HepG2 (cell line): Measurements from ENCODE around the gene KCNJ8. TPM values are rescaled to one million over a fixed set of nuclear protein-coding genes. Genes with fewer than 3 reads are reported as not detected.

ENCODE experiments used
- ATAC-seq: fragments of 200-7000 bp; cut with Tn5 transposase; 3 replicates; pipeline ENCODE4 v1.9.1; 2020; ENCODE audit warnings: mild to moderate bottlenecking, moderate library complexity
- BruUV-seq: library from RNA; stranded (reverse); fragments of 400-500 nt; replicated peaks from 2 replicates; lab custom pipeline; 2021; lab: Mats Ljungman, UMichigan
- CTCF ChIA-PET: fragments of 300-600 bp; formaldehyde crosslinking; extraction: SDS; loops from one replicate; lab custom pipeline; 2021; ENCODE audit warnings: low total read pairs, inconsistent platforms, low intra/inter-chr PET ratio; lab: Yijun Ruan, JAX
- POLR2A ChIA-PET: fragments of 350-600 bp; sonication (Branson Sonifier 250); formaldehyde crosslinking; loops from one replicate; lab custom pipeline; 2020; ENCODE audit warnings: antibody characterized with exemption, inconsistent platforms; lab: Yijun Ruan, JAX
- DNase-seq: peaks from one replicate; pipeline ENCODE4 v3.0.0-alpha.2; 2015; ENCODE audit warnings: low spot score
- FAIRE-seq: peaks from 3 replicates; lab custom pipeline; 2011; peaks lifted over from hg19 to GRCh38; lab: Jason Lieb, UNC
- H2AFZ ChIP-seq: one replicate; pipeline ENCODE4 v1.6.1; 2011; ENCODE audit warnings: low read length, inconsistent platforms
- H3K27ac ChIP-seq: fragments of 300-600 bp; 3 replicates; pipeline ENCODE4 v1.8.0; 2011; ENCODE audit warnings: mixed run types, mild to moderate bottlenecking, mixed read lengths, low read length, inconsistent platforms; ENCODE audit not compliant: insufficient read depth; ENCODE audit errors: extremely low read length
- H3K27me3 ChIP-seq, 2 experiments: fragments of 200-600 bp in 1 of 2; 2 replicates in 1 of 2; 3 replicates in 1 of 2; pipeline versions ENCODE4 v1.6.0 to v1.8.0; 2011; ENCODE audit warnings: low read length in 2 of 2, mild to moderate bottlenecking in 2 of 2, moderate library complexity in 2 of 2, inconsistent platforms in 1 of 2; ENCODE audit not compliant: insufficient read depth in 2 of 2, control insufficient read depth in 1 of 2
- H3K36me3 ChIP-seq, 2 experiments: fragments of 200-600 bp in 1 of 2; replicated peaks in 1 of 2; 2 replicates in 1 of 2; 3 replicates in 1 of 2; pipeline versions ENCODE4 v1.5.1 to v1.8.0; 2011; ENCODE audit warnings: low read length in 2 of 2, inconsistent platforms in 1 of 2; ENCODE audit not compliant: insufficient read depth in 2 of 2, control insufficient read depth in 1 of 2
- H3K4me1 ChIP-seq: 2 replicates; pipeline ENCODE4 v1.5.1; 2012; ENCODE audit warnings: low read length, inconsistent platforms; ENCODE audit not compliant: insufficient read depth
- H3K4me2 ChIP-seq: 2 replicates; pipeline ENCODE4 v1.6.0; 2011; ENCODE audit warnings: low read depth, low read length, inconsistent platforms
- H3K4me3 ChIP-seq, 3 experiments: fragments of 200-600 bp in 1 of 3; sonication (generic), shearing (Covaris generic) in 1 of 3; replicated peaks in 1 of 3; 2 replicates each; pipeline ENCODE4 v1.5.1; 2011 to 2016; ENCODE audit warnings: low read length in 3 of 3, inconsistent platforms in 2 of 3, low read depth in 2 of 3, mild to moderate bottlenecking in 2 of 3, control low read depth in 1 of 3, mixed read lengths in 1 of 3; ENCODE audit not compliant: insufficient read depth in 1 of 3
- H3K79me2 ChIP-seq: one replicate; pipeline ENCODE4 v1.6.1; 2011; ENCODE audit warnings: low read length, inconsistent platforms; ENCODE audit not compliant: insufficient read depth
- H3K9ac ChIP-seq: 2 replicates; pipeline ENCODE4 v1.6.0; 2011; ENCODE audit warnings: mild to moderate bottlenecking, low read depth, low read length, inconsistent platforms; ENCODE audit not compliant: insufficient read depth
- H3K9me3 ChIP-seq: 2 replicates; pipeline ENCODE4 v1.5.1; 2012; ENCODE audit warnings: mild to moderate bottlenecking, low read length
- H4K20me1 ChIP-seq: 2 replicates; pipeline ENCODE4 v1.6.0; 2011; ENCODE audit warnings: inconsistent platforms, mild to moderate bottlenecking, low read length, moderate library complexity; ENCODE audit not compliant: insufficient read depth
- HOMEZ ChIP-seq: IDR thresholded peaks from 2 replicates; pipeline ENCODE4 v1.6.1; 2016; ENCODE audit warnings: low read depth
- IRF1 ChIP-seq: sonication (generic); formaldehyde crosslinking; IDR thresholded peaks from 2 replicates; pipeline ENCODE4 v1.4.0; 2020; ENCODE audit warnings: low read depth, mild to moderate bottlenecking, missing genetic modification reagents
- MAFG ChIP-seq: sonication (generic); formaldehyde crosslinking; IDR thresholded peaks from 2 replicates; pipeline ENCODE4 v1.5.1; 2020; ENCODE audit warnings: mild to moderate bottlenecking, missing genetic modification reagents
- PCBP1 ChIP-seq: fragments of 200-400 bp; formaldehyde crosslinking; IDR thresholded peaks from 2 replicates; pipeline ENCODE4 v1.6.1; 2017; ENCODE audit warnings: mild to moderate bottlenecking, low read depth, low read length, borderline replicate concordance
- SP2 ChIP-seq: sonication (generic); formaldehyde crosslinking; IDR thresholded peaks from 2 replicates; pipeline ENCODE4 v1.5.1; 2020; ENCODE audit warnings: mild to moderate bottlenecking, missing genetic modification reagents
- U2AF2 ChIP-seq: fragments of 200-400 bp; formaldehyde crosslinking; IDR thresholded peaks from 2 replicates; pipeline ENCODE4 v1.6.1; 2017; ENCODE audit warnings: low read depth, mild to moderate bottlenecking, low read length
- ZNF121 ChIP-seq: sonication (generic); formaldehyde crosslinking; IDR thresholded peaks from 2 replicates; pipeline ENCODE4 v1.5.0; 2020; ENCODE audit warnings: mild to moderate bottlenecking, missing genetic modification reagents
- WGBS: methylation state at CpG from one replicate; pipeline ENCODE4 v1.1.6; 2017; ENCODE audit warnings: low lambda C conversion rate; 5-methylcytosine and 5-hydroxymethylcytosine counted together
- in situ Hi-C: cut with HindIII; loops from 2 replicates; pipeline ENCODE4 v1.10.0; 2017; ENCODE audit warnings: low pct_unique_long_range_greater_than_20kb; ENCODE audit not compliant: extremely low pct_ligation_motif_present
- intact Hi-C: fragments of 100-400 bp; cut with micrococcal nuclease; formaldehyde crosslinking; loops from one replicate; pipeline ENCODE4 v1.10.0; 2022; ENCODE audit not compliant: unreplicated experiment
- polyA plus RNA-seq, 8 experiments: library from polyadenylated mRNA; depleted of rRNA in 3 of 8; stranded (reverse) in 7 of 8; unstranded in 1 of 8; fragments of >200 nt; fragmentation: Illumina TruSeq in 4 of 8; extraction: Trizol in 4 of 8; gene quantifications; 2 replicates each; pipeline versions ENCODE4 v1.2.1 to v1.2.3, GENCODE V29; 2011 to 2016; ENCODE audit warnings: low read depth in 4 of 8, missing spikeins in 1 of 8, mixed read lengths in 1 of 8; ENCODE audit not compliant: insufficient read depth in 1 of 8
- total RNA-seq, 5 experiments: library from RNA; depleted of rRNA; stranded (reverse); fragments of >200 nt; fragmentation: Illumina TruSeq; extraction: Trizol; gene quantifications; 2 replicates each; pipeline ENCODE4 v1.2.3, GENCODE V29; 2016; ENCODE audit warnings: low read depth in 1 of 5

KCNJ8 gene
- total and polyA plus RNA-seq, 2 of the 13 experiments (the other 11 are each of a cell fraction or from before 2014, with no cell fraction given): not detected

- Histone ChIP-seq H3K27ac (no peak overlapping the region), H4K20me1 (no peaks in the 10 kb centered on the region), H3K36me3 (no peaks in the 10 kb centered on the region), H2AFZ (no peak overlapping the region), H3K4me3 (no peak overlapping the region), H3K9me3 (peaks cover 6% of the 10 kb centered on the region; the same call in 1 of the 2 replicates), H3K9ac (no peak overlapping the region), H3K27me3 (no peaks in the 10 kb centered on the region), H3K4me2 (no peak overlapping the region), H3K79me2 (no peaks in the 10 kb centered on the region), H3K4me1 (no peaks in the 10 kb centered on the region)
- ChIA-PET POLR2A (no interaction called here), CTCF (no interaction called here)
- intact Hi-C loops: no loop called here
- DNase-seq: no peak
- WGBS: 69% methylated on average over 4 of the region's 4 CpGs
- TF ChIP-seq HOMEZ (CRISPR knock-in tag) (no peak), U2AF2 (no peak), SP2 (CRISPR knock-in tag) (no peak), MAFG (no peak), IRF1 (CRISPR knock-in tag) (no peak), ZNF121 (CRISPR knock-in tag) (no peak), PCBP1 (no peak)
- BruUV-seq: no TSS peak
- no peak for FAIRE-seq
- no peak for ATAC-seq
- in situ Hi-C loops: no loop called here
Measured at GRCh38 chr12:21756699-21757098, 17.8 kb downstream of the KCNJ8 start.
